SK-N-SH (cell line): ENCODE results near the gene SLC35D2. TPM values are rescaled to one million over a fixed set of nuclear protein-coding genes. Genes with fewer than 3 reads are reported as not detected.

ENCODE experiments used
- CTCF ChIA-PET: fragments of 300-600, 350-600 bp; formaldehyde crosslinking; extraction: SDS; loops from one replicate; lab custom pipeline; 2021; lab: Yijun Ruan, JAX
- POLR2A ChIA-PET: fragments of 350-600 bp; sonication (Branson Sonifier 250); formaldehyde crosslinking; extraction: SDS; loops from one replicate; lab custom pipeline; 2020; ENCODE audit warnings: antibody characterized with exemption, inconsistent platforms; lab: Yijun Ruan, JAX
- DNase-seq: peaks from one replicate; pipeline ENCODE4 v3.0.0; 2012
- H2AFZ ChIP-seq: fragments of 200-600 bp; sonication (generic); 2 replicates; pipeline ENCODE4 v1.8.1; 2016; ENCODE audit warnings: antibody characterized with exemption, mild to moderate bottlenecking, low read depth
- H3F3A ChIP-seq: fragments of 200-600 bp; sonication (generic); replicated peaks from 2 replicates; pipeline ENCODE3; 2016; ENCODE audit warnings: antibody characterized with exemption, mild to moderate bottlenecking; ENCODE audit not compliant: insufficient read depth
- H3K27ac ChIP-seq, 2 experiments: fragments of 200-500 bp in 1 of 2; fragments of 200-600 bp in 1 of 2; sonication (Bioruptor generic) in 1 of 2; sonication (generic), shearing (Covaris generic) in 1 of 2; 2 replicates each; pipeline versions ENCODE4 v1.5.1 to v1.6.1; 2014 to 2016; ENCODE audit warnings: low read depth in 2 of 2, inconsistent platforms in 1 of 2, low read length in 1 of 2, mild to moderate bottlenecking in 1 of 2, mixed read lengths in 1 of 2
- H3K27me3 ChIP-seq: fragments of 200-600 bp; sonication (generic), shearing (Covaris generic); 2 replicates; pipeline ENCODE4 v1.6.1; 2016; ENCODE audit warnings: mixed run types; ENCODE audit not compliant: insufficient read depth
- H3K36me3 ChIP-seq, 2 experiments: fragments of 200-500 bp in 1 of 2; fragments of 200-600 bp in 1 of 2; sonication (Bioruptor generic) in 1 of 2; sonication (generic) in 1 of 2; replicated peaks in 1 of 2; 2 replicates each; pipeline versions ENCODE3 to v1.5.1; 2014 to 2016; ENCODE audit warnings: low read length in 1 of 2, mild to moderate bottlenecking in 1 of 2; ENCODE audit not compliant: insufficient read depth in 2 of 2, control insufficient read depth in 1 of 2
- H3K4me1 ChIP-seq, 2 experiments: fragments of 200-500 bp in 1 of 2; fragments of 200-600 bp in 1 of 2; sonication (Bioruptor generic) in 1 of 2; sonication (generic), shearing (Covaris generic) in 1 of 2; 2 replicates each; pipeline versions ENCODE4 v1.5.1 to v1.6.1; 2014 to 2016; ENCODE audit warnings: low read depth in 1 of 2, low read length in 1 of 2, mixed run types in 1 of 2; ENCODE audit not compliant: insufficient read depth in 2 of 2, control insufficient read depth in 1 of 2
- H3K4me2 ChIP-seq: fragments of 200-600 bp; sonication (generic), shearing (Covaris generic); 2 replicates; pipeline ENCODE4 v1.6.1; 2017; ENCODE audit warnings: mixed run types
- H3K4me3 ChIP-seq, 2 experiments: fragments of 200-500 bp in 1 of 2; fragments of 200-600 bp in 1 of 2; sonication (Bioruptor generic) in 1 of 2; sonication (generic), shearing (Covaris generic) in 1 of 2; 2 replicates each; pipeline versions ENCODE4 v1.5.1 to v1.8.1; 2014 to 2016; ENCODE audit warnings: low read depth in 2 of 2, inconsistent platforms in 1 of 2, low read length in 1 of 2, mild to moderate bottlenecking in 1 of 2, mixed read lengths in 1 of 2, moderate library complexity in 1 of 2
- H3K79me2 ChIP-seq: fragments of 200-600 bp; sonication (generic); 2 replicates; pipeline ENCODE4 v1.8.1; 2017; ENCODE audit warnings: mild to moderate bottlenecking; ENCODE audit not compliant: insufficient read depth
- H3K9ac ChIP-seq: fragments of 200-600 bp; sonication (generic); 2 replicates; pipeline ENCODE4 v1.6.1; 2017; ENCODE audit warnings: mixed run types
- H3K9me2 ChIP-seq: fragments of 200-600 bp; sonication (generic); 2 replicates; pipeline ENCODE4 v1.6.1; 2017; ENCODE audit warnings: mixed run types
- H3K9me3 ChIP-seq: fragments of 200-600 bp; sonication (generic); 2 replicates; pipeline ENCODE4 v1.6.1; 2017; ENCODE audit warnings: mixed run types, mild to moderate bottlenecking, moderate library complexity
- H4K20me1 ChIP-seq: fragments of 200-600 bp; sonication (generic); 2 replicates; pipeline ENCODE4 v1.6.1; 2017; ENCODE audit warnings: mild to moderate bottlenecking, mixed run types; ENCODE audit not compliant: insufficient read depth
- CHD2 ChIP-seq: fragments of 150-350 bp; IDR thresholded peaks from 2 replicates; pipeline ENCODE4 v1.6.1; 2018; ENCODE audit warnings: low read length; ENCODE audit not compliant: partially characterized antibody
- ELF1 ChIP-seq: IDR thresholded peaks from 2 replicates; pipeline ENCODE4 v1.4.0; 2012
- EP300 ChIP-seq, 2 experiments: IDR thresholded peaks; 2 replicates each; pipeline versions ENCODE4 v1.4.0 to v1.6.1; 2012; ENCODE audit warnings: borderline replicate concordance in 1 of 2, low read depth in 1 of 2, low read length in 1 of 2
- EZH2phosphoT487 ChIP-seq: fragments of 200-600 bp; sonication (generic); IDR thresholded peaks from 2 replicates; pipeline ENCODE4 v1.6.1; 2017; ENCODE audit warnings: low read depth, mixed run types, mild to moderate bottlenecking, antibody characterized with exemption, moderate library complexity, borderline replicate concordance
- FOSL2 ChIP-seq: IDR thresholded peaks from 2 replicates; pipeline ENCODE4 v1.4.0; 2012; ENCODE audit warnings: low read depth, mild to moderate bottlenecking, moderate library complexity, borderline replicate concordance
- FOXJ3 ChIP-seq: sonication (generic); formaldehyde crosslinking; IDR thresholded peaks from 2 replicates; pipeline ENCODE4 v1.5.1; 2020; ENCODE audit warnings: mild to moderate bottlenecking, missing genetic modification reagents
- FOXM1 ChIP-seq: IDR thresholded peaks from 2 replicates; pipeline ENCODE4 v1.4.0; 2012; ENCODE audit warnings: low read depth, mild to moderate bottlenecking
- GATA2 ChIP-seq: sonication (generic); formaldehyde crosslinking; IDR thresholded peaks from 2 replicates; pipeline ENCODE4 v1.5.0; 2020; ENCODE audit warnings: mild to moderate bottlenecking, missing genetic modification reagents
- JUND ChIP-seq: IDR thresholded peaks from 2 replicates; pipeline ENCODE4 v1.4.0; 2012
- MEF2A ChIP-seq: IDR thresholded peaks from 2 replicates; pipeline ENCODE4 v1.4.0; 2012; ENCODE audit warnings: low read depth, borderline replicate concordance
- MXI1 ChIP-seq: IDR thresholded peaks from 2 replicates; pipeline ENCODE4 v1.6.1; 2012; ENCODE audit warnings: mild to moderate bottlenecking, low read depth, low read length, improper control_type of control experiment
- NFIC ChIP-seq: IDR thresholded peaks from 2 replicates; pipeline ENCODE4 v1.4.0; 2012; ENCODE audit warnings: borderline replicate concordance
- NRF1 ChIP-seq: IDR thresholded peaks from 2 replicates; pipeline ENCODE4 v1.6.1; 2012; ENCODE audit warnings: low read depth, mild to moderate bottlenecking, low read length
- POLR2AphosphoS5 ChIP-seq: IDR thresholded peaks from 2 replicates; pipeline ENCODE4 v1.6.1; 2012; ENCODE audit warnings: low read depth, low read length
- RAD21 ChIP-seq: IDR thresholded peaks from 2 replicates; pipeline ENCODE4 v1.6.1; 2012; ENCODE audit warnings: mild to moderate bottlenecking, low read length
- RCOR1 ChIP-seq: fragments of 150-350 bp; IDR thresholded peaks from 2 replicates; pipeline ENCODE4 v1.6.1; 2017; ENCODE audit warnings: antibody characterized with exemption, low read length
- RFX5 ChIP-seq: IDR thresholded peaks from 2 replicates; pipeline ENCODE4 v1.6.1; 2012; ENCODE audit warnings: mild to moderate bottlenecking, improper control_type of control experiment, low read length
- SMC3 ChIP-seq: IDR thresholded peaks from 2 replicates; pipeline ENCODE4 v1.6.1; 2012; ENCODE audit warnings: low read depth, low read length, improper control_type of control experiment
- TCF12 ChIP-seq: IDR thresholded peaks from 2 replicates; pipeline ENCODE4 v1.4.0; 2012
- TEAD4 ChIP-seq: IDR thresholded peaks from 2 replicates; pipeline ENCODE4 v1.4.0; 2012; ENCODE audit warnings: mild to moderate bottlenecking, borderline replicate concordance; ENCODE audit not compliant: insufficient read depth
- YY1 ChIP-seq: IDR thresholded peaks from 2 replicates; pipeline ENCODE4 v1.4.0; 2012; ENCODE audit warnings: low read depth, mild to moderate bottlenecking
- WGBS: methylation state at CpG from one replicate; pipeline ENCODE4 v1.1.6; 2017; ENCODE audit warnings: low lambda C conversion rate; 5-methylcytosine and 5-hydroxymethylcytosine counted together
- polyA plus RNA-seq, 3 experiments: library from polyadenylated mRNA; depleted of rRNA; stranded (reverse); fragments of >200 nt; gene quantifications; 2 replicates each; pipeline ENCODE4 v1.2.3, GENCODE V29; 2012
- TF ChIP-seq, protein P1 (sequence below): IDR thresholded peaks from 2 replicates; pipeline ENCODE4 v1.4.0; 2012; ENCODE audit warnings: low read depth
- TF ChIP-seq, protein P2 (sequence below): IDR thresholded peaks from 2 replicates; pipeline ENCODE4; 2012
- TF ChIP-seq, protein P3 (sequence below): fragments of 150-350 bp; IDR thresholded peaks from 2 replicates; pipeline ENCODE4 v1.6.1; 2016; ENCODE audit warnings: mild to moderate bottlenecking, low read depth, low read length

The SLC35D2 gene
- polyA plus RNA-seq, 1 of the 3 experiments (the other 2 are of a cell fraction) = 26.1 TPM

DNA sequence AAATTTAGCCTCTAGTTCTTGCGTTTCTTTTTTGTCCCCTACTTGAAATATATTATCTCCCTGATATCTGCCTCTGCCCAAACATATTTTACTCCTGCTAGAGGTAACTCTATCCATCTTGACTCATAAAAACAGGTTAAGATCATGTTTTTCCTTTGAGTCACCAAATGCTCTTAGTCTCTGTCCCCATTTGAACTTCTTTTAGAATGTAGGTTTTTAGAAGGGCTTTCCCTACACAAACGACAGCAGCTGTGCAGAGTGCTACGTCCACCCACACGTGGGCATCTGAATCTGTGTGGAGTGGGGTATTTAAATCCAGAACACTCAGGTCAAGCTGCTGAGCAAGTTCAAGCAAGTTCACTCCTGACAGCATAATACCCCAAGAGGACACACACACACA, 83.7 kb downstream of the SLC35D2 start (continued):
- TF ChIP-seq, protein P1, sequence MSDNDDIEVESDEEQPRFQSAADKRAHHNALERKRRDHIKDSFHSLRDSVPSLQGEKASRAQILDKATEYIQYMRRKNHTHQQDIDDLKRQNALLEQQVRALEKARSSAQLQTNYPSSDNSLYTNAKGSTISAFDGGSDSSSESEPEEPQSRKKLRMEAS = 0 out of 2 replicates have a peak, but pooled peaks have one; percentile 35
- TF ChIP-seq RAD21 (no peak), FOXJ3 (CRISPR knock-in tag) (no peak), SMC3 (no peak), TCF12 (peak; percentile 66), ELF1 (no peak), POLR2AphosphoS5 (peak; percentile 30; the same call in 1 of the 2 replicates), JUND (peak; percentile 84; the same call in 1 of the 2 replicates), EZH2phosphoT487 (no peak), NRF1 (no peak), MEF2A (no peak), FOXM1 (no peak)
- TF ChIP-seq, protein P2, sequence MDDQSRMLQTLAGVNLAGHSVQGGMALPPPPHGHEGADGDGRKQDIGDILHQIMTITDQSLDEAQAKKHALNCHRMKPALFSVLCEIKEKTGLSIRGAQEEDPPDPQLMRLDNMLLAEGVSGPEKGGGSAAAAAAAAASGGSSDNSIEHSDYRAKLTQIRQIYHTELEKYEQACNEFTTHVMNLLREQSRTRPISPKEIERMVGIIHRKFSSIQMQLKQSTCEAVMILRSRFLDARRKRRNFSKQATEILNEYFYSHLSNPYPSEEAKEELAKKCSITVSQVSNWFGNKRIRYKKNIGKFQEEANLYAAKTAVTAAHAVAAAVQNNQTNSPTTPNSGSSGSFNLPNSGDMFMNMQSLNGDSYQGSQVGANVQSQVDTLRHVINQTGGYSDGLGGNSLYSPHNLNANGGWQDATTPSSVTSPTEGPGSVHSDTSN = peak; percentile 63

DNA sequence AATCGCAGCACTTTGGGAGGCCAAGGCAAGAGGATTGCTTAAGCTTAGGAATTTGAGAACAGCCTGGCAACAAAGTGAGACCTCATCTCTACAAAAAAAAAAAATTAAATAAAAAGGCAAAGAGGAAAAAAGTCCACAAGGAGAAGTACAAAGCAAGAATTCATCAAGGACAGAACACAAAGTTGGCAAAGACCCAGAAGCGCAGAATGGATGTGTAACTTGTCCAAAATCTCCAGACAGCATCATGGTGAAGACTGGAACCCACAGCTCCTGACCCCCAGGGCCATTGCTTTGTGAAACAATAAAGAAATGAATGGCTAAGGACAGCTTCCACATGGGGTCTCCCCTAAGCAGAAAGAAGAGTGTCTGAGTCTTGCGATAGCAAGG, 89.4 kb downstream of the SLC35D2 start:
- H3K27ac ChIP-seq = no peak overlapping the region
- H3K9me3 ChIP-seq = no peaks in the 10 kb centered on the region
- CTCF ChIA-PET = interaction anchor here (1.2 to 1.9 kb wide), 3 partner anchors 31 to 61 kb away, joined by 3 to 6 read pairs (median 4); no protein-coding TSS in a partner anchor
- H2AFZ ChIP-seq = no peak overlapping the region
- no peaks in the 10 kb centered on the region for H4K20me1 ChIP-seq
- no peak overlapping the region for H3K9ac ChIP-seq
- H3F3A ChIP-seq = no peaks in the 10 kb centered on the region
- H3K9me2 ChIP-seq = no peaks in the 10 kb centered on the region
- H3K4me1 ChIP-seq = no peaks in the 10 kb centered on the region
- no peaks in the 10 kb centered on the region for H3K36me3 ChIP-seq
- WGBS = 93% methylated on average over 3 of the region's 3 CpGs
- TF ChIP-seq TCF12 (no peak), NFIC (no peak), TEAD4 (no peak), EP300 (IDR thresholded peaks at IDR 0.05; ENCODE audit: borderline replicate concordance in 1 of 2, low read depth in 1 of 2, low read length in 1 of 2) (no peak), RAD21 (no peak), JUND (no peak), FOXM1 (no peak), RFX5 (no peak), SMC3 (no peak), GATA2 (no peak), CHD2 (no peak), YY1 (no peak), NRF1 (no peak), RCOR1 (no peak), EZH2phosphoT487 (no peak), FOSL2 (no peak), MXI1 (no peak)
- TF ChIP-seq, protein P3, sequence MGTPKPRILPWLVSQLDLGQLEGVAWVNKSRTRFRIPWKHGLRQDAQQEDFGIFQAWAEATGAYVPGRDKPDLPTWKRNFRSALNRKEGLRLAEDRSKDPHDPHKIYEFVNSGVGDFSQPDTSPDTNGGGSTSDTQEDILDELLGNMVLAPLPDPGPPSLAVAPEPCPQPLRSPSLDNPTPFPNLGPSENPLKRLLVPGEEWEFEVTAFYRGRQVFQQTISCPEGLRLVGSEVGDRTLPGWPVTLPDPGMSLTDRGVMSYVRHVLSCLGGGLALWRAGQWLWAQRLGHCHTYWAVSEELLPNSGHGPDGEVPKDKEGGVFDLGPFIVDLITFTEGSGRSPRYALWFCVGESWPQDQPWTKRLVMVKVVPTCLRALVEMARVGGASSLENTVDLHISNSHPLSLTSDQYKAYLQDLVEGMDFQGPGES = no peak
- TF ChIP-seq, protein P1 = no peak
- TF ChIP-seq, protein P2 = no peak
- no peaks in the 10 kb centered on the region for H3K79me2 ChIP-seq
- DNase-seq = no peak
- no peaks in the 10 kb centered on the region for H3K27me3 ChIP-seq
- H3K4me3 ChIP-seq = no peak overlapping the region
- POLR2A ChIA-PET = no interaction called here
- no peak overlapping the region for H3K4me2 ChIP-seq
